ENCODE measurements around the gene MTHFR. TPM values are rescaled to one million over a fixed set of nuclear protein-coding genes. Genes with fewer than 3 reads are reported as not detected.
"Not testable (repeated sequence)": the region's sequence is repeated elsewhere in the genome, so short reads cannot be mapped to it uniquely, and the experiment has no call there.

MTHFR gene
- total RNA-seq, 2 experiments from 2014 or later, result 9.6 TPM

- POLR2A ChIA-PET, result interaction anchor here (0.5 to 6.5 kb wide), 4 partner anchors 77 to 719 kb away, joined by 3 to 123 read pairs (median 4); partner anchors contain the start of gene MFN2
- Mint-ChIP-seq H3K9me3 (no peaks in the 10 kb centered on the region), H3K27ac (peak overlapping the region; percentile 89), H3K27me3 (no peaks in the 10 kb centered on the region), H3K36me3 (ENCODE audit: low read depth) (peaks cover 17% of the 10 kb centered on the region), H3K4me1 (ENCODE audit: low read depth) (peaks cover 47% of the 10 kb centered on the region), H3K4me3 (peak overlapping the region; percentile 90)
- no peak for TF ChIP-seq CTCF (IDR thresholded peaks at IDR 0.05)
- ATAC-seq (no peak), DNase-seq (no peak)
- CTCF ChIA-PET, result interaction anchor here (1.5 to 2.1 kb wide), 5 partner anchors 22 to 101 kb away, joined by 3 to 7 read pairs (median 5); no protein-coding TSS in a partner anchor
- intact Hi-C loops (cut with micrococcal nuclease), result no loop called here
Observed at GRCh38 chr1:11807133-11807532, 1.4 kb upstream of the MTHFR start.

- H3K4me3 Mint-ChIP-seq, result peak overlapping the region; percentile 90
- CTCF ChIA-PET, result interaction anchor here (1.5 to 2.1 kb wide), 5 partner anchors 21 to 101 kb away, joined by 3 to 7 read pairs (median 5); no protein-coding TSS in a partner anchor
- ATAC-seq (peak; percentile 37), DNase-seq (no peak)
- peaks cover 11% of the 10 kb centered on the region for H3K36me3 Mint-ChIP-seq (ENCODE audit: low read depth)
- H3K4me1 Mint-ChIP-seq (ENCODE audit: low read depth), result peaks cover 52% of the 10 kb centered on the region
- H3K9me3 Mint-ChIP-seq, result no peaks in the 10 kb centered on the region
- TF ChIP-seq CTCF (IDR thresholded peaks at IDR 0.05), result no peak
- intact Hi-C loops (cut with micrococcal nuclease), result no loop called here
- no peaks in the 10 kb centered on the region for H3K27me3 Mint-ChIP-seq
- POLR2A ChIA-PET, result interaction anchor here (0.5 to 6.5 kb wide), 9 partner anchors 18 to 718 kb away, joined by 3 to 123 read pairs (median 3); partner anchors contain the start of gene MFN2
- peak overlapping the region; percentile 89 for H3K27ac Mint-ChIP-seq
Observed at GRCh38 chr1:11806307-11806936, 658 bp upstream of the MTHFR start.

- intact Hi-C loops (cut with micrococcal nuclease), result no loop called here
- no peaks in the 10 kb centered on the region for H3K9me3 Mint-ChIP-seq
- H3K4me3 Mint-ChIP-seq, result peak overlapping the region; percentile 90
- H3K4me1 Mint-ChIP-seq (ENCODE audit: low read depth), result peaks cover 55% of the 10 kb centered on the region
- ChIA-PET CTCF (no interaction called here), POLR2A (interaction anchor here (0.6 to 6.5 kb wide), 5 partner anchors 14 to 127 kb away, joined by 3 to 123 read pairs (median 3); no protein-coding TSS in a partner anchor)
- H3K27me3 Mint-ChIP-seq, result no peaks in the 10 kb centered on the region
- DNase-seq (peak; percentile 57), ATAC-seq (no peak)
- peaks cover 14% of the 10 kb centered on the region for H3K36me3 Mint-ChIP-seq (ENCODE audit: low read depth)
- H3K27ac Mint-ChIP-seq, result peak overlapping the region; percentile 89
- TF ChIP-seq CTCF (IDR thresholded peaks at IDR 0.05), result no peak
Observed at GRCh38 chr1:11804666-11805421, 920 bp downstream of the MTHFR start.

- H3K27ac Mint-ChIP-seq, result peak overlapping the region; percentile 79
- H3K36me3 Mint-ChIP-seq (ENCODE audit: low read depth); H3K27me3 Mint-ChIP-seq; H3K9me3 Mint-ChIP-seq; intact Hi-C loops (cut with micrococcal nuclease); ATAC-seq; DNase-seq: not testable (repeated sequence)
- POLR2A ChIA-PET, result interaction anchor here (0.6 to 6.5 kb wide), 7 partner anchors 14 to 127 kb away, joined by 3 to 123 read pairs (median 3); no protein-coding TSS in a partner anchor
- CTCF ChIA-PET, result interaction anchor here (1.0 to 1.7 kb wide), 2 partner anchors 34 to 140 kb away, joined by 4 to 5 read pairs; partner anchors contain the start of gene FBXO6
- peaks cover 51% of the 10 kb centered on the region for H3K4me1 Mint-ChIP-seq (ENCODE audit: low read depth)
- peak overlapping the region; percentile 90 for H3K4me3 Mint-ChIP-seq
Observed at GRCh38 chr1:11803924-11804665, 1.7 kb downstream of the MTHFR start.

Data from activated CD8-positive, alpha-beta T cell treated with anti-CD3 and anti-CD28 coated beads for 36 hours (primary cell).